HCT116 (cell line): ENCODE measurements around the gene STK40. TPM values are rescaled to one million over a fixed set of nuclear protein-coding genes. Genes with fewer than 3 reads are reported as not detected.

Source experiments
- ATAC-seq: fragments of 200-7000 bp; cut with Tn5 transposase; 2 replicates; pipeline ENCODE4 v1.9.1; 2020; ENCODE audit warnings: mild to moderate bottlenecking, moderate library complexity
- BruUV-seq: library from RNA; stranded (reverse); fragments of 400-500 nt; replicated peaks from 2 replicates; lab custom pipeline; 2021; lab: Mats Ljungman, UMichigan
- CTCF ChIA-PET: fragments of 300-600 bp; sonication (Branson Sonifier 250); formaldehyde crosslinking; loops from one replicate; lab custom pipeline; 2021; ENCODE audit warnings: antibody characterized with exemption; lab: Charles Lee
- POLR2A ChIA-PET: fragments of 300-600, 350-600 bp; sonication (Branson Sonifier 250); formaldehyde crosslinking; loops from one replicate; lab custom pipeline; 2021; ENCODE audit warnings: antibody characterized with exemption; lab: Charles Lee
- RAD21 ChIA-PET, 2 experiments: fragments of 300-600 bp; sonication (Branson Sonifier 250); formaldehyde crosslinking; loops; one replicate each; lab custom pipeline; 2023; ENCODE audit warnings: low total read pairs in 2 of 2; ENCODE audit not compliant: uncharacterized antibody in 2 of 2, unreplicated experiment in 2 of 2, low non-redundant PET in 1 of 2; lab: Charles Lee
- DNase-seq: peaks from one replicate; pipeline ENCODE4 v3.0.0-alpha.2; 2010; ENCODE audit warnings: low read depth, low spot score
- H2AFZ ChIP-seq: fragments of 200-600 bp; shearing (Covaris generic), sonication (generic); 2 replicates; pipeline ENCODE4 v1.6.1; 2017; ENCODE audit warnings: low read depth, mixed run types, mixed read lengths, antibody characterized with exemption, low read length; ENCODE audit not compliant: poor library complexity, severe bottlenecking
- H3K27ac ChIP-seq: 2 replicates; pipeline ENCODE4 v1.5.1; 2012; ENCODE audit warnings: low read depth, low read length
- H3K27me3 ChIP-seq: fragments of 200-600 bp; sonication (generic); 2 replicates; pipeline ENCODE4 v1.6.1; 2016; ENCODE audit warnings: mixed run types, low read length, mixed read lengths; ENCODE audit not compliant: insufficient read depth
- H3K36me3 ChIP-seq, 2 experiments: fragments of 200-500 bp in 1 of 2; fragments of 200-600 bp in 1 of 2; sonication (Bioruptor generic) in 1 of 2; sonication (generic) in 1 of 2; 2 replicates each; pipeline versions ENCODE4 v1.5.1 to v1.6.1; 2014 to 2016; ENCODE audit warnings: low read length in 2 of 2, inconsistent platforms in 1 of 2, mixed read lengths in 1 of 2, mixed run types in 1 of 2; ENCODE audit not compliant: insufficient read depth in 2 of 2, control insufficient read depth in 1 of 2
- H3K4me1 ChIP-seq, 2 experiments: fragments of 200-600 bp in 1 of 2; sonication (generic) in 1 of 2; 2 replicates each; pipeline versions ENCODE4 v1.5.1 to v1.6.1; 2012 to 2017; ENCODE audit warnings: low read length in 2 of 2, inconsistent platforms in 1 of 2, mild to moderate bottlenecking in 1 of 2, mixed read lengths in 1 of 2, mixed run types in 1 of 2, moderate library complexity in 1 of 2; ENCODE audit not compliant: insufficient read depth in 2 of 2, control insufficient read depth in 1 of 2
- H3K4me2 ChIP-seq: fragments of 200-600 bp; sonication (generic); 2 replicates; pipeline ENCODE4 v1.6.1; 2017; ENCODE audit warnings: mixed run types, low read length, mixed read lengths
- H3K4me3 ChIP-seq, 2 experiments: fragments of 200-600 bp in 1 of 2; sonication (generic) in 1 of 2; replicated peaks in 1 of 2; 2 replicates each; pipeline ENCODE4 v1.5.1; 2011 to 2016; ENCODE audit warnings: low read length in 2 of 2, control low read depth in 1 of 2, low read depth in 1 of 2, mild to moderate bottlenecking in 1 of 2, mixed read lengths in 1 of 2, mixed run types in 1 of 2
- H3K79me2 ChIP-seq: fragments of 200-600 bp; sonication (generic); 2 replicates; pipeline ENCODE4 v1.6.1; 2017; ENCODE audit warnings: mild to moderate bottlenecking, mixed run types, low read length, moderate library complexity, mixed read lengths; ENCODE audit not compliant: insufficient read depth
- H3K9ac ChIP-seq: fragments of 200-600 bp; sonication (generic); 2 replicates; pipeline ENCODE4 v1.6.1; 2016; ENCODE audit warnings: low read length, mixed read lengths
- H3K9me2 ChIP-seq: fragments of 200-600 bp; sonication (generic), shearing (Covaris generic); 2 replicates; pipeline ENCODE4 v1.6.1; 2017; ENCODE audit warnings: mixed run types, mild to moderate bottlenecking, moderate library complexity; ENCODE audit not compliant: insufficient read depth
- H3K9me3 ChIP-seq, 2 experiments: fragments of 200-500 bp in 1 of 2; fragments of 200-600 bp in 1 of 2; sonication (Bioruptor generic) in 1 of 2; sonication (generic) in 1 of 2; 2 replicates each; pipeline ENCODE4 v1.6.1; 2014 to 2017; ENCODE audit warnings: low read length in 2 of 2, mixed read lengths in 2 of 2, inconsistent platforms in 1 of 2, low read depth in 1 of 2, mild to moderate bottlenecking in 1 of 2, mixed run types in 1 of 2, moderate library complexity in 1 of 2; ENCODE audit not compliant: control insufficient read depth in 1 of 2, insufficient read depth in 1 of 2
- H4K20me1 ChIP-seq: fragments of 200-600 bp; sonication (generic), shearing (Covaris generic); 2 replicates; pipeline ENCODE4 v1.6.1; 2017; ENCODE audit warnings: mixed run types, mild to moderate bottlenecking, moderate library complexity; ENCODE audit not compliant: insufficient read depth
- CTCF ChIP-seq, 3 experiments: fragments of 200-600 bp in 1 of 3; sonication (generic) in 1 of 3; IDR thresholded peaks in 2 of 3; conservative IDR thresholded peaks in 1 of 3; 2 replicates each; pipeline ENCODE4 v1.5.1; 2012 to 2017; ENCODE audit warnings: low read depth in 2 of 3, low read length in 2 of 3, antibody characterized with exemption in 1 of 3, borderline replicate concordance in 1 of 3, control low read depth in 1 of 3, mild to moderate bottlenecking in 1 of 3, mixed read lengths in 1 of 3, mixed run types in 1 of 3, moderate library complexity in 1 of 3; ENCODE audit not compliant: insufficient read depth in 1 of 3
- ELF1 ChIP-seq: IDR thresholded peaks from 2 replicates; pipeline ENCODE4 v1.6.1; 2012; ENCODE audit warnings: low read depth, borderline replicate concordance
- EZH2 ChIP-seq: fragments of 200-600 bp; sonication (generic); IDR thresholded peaks from 2 replicates; pipeline ENCODE4 v1.6.1; 2017; ENCODE audit warnings: antibody characterized with exemption, mixed run types
- JUND ChIP-seq: IDR thresholded peaks from 2 replicates; pipeline ENCODE4 v1.6.1; 2012
- POLR2A ChIP-seq: IDR thresholded peaks from 2 replicates; pipeline ENCODE4 v1.7.0; 2011; ENCODE audit warnings: borderline replicate concordance; ENCODE audit not compliant: insufficient read depth, insufficient read length; ENCODE audit errors: extremely low read depth
- POLR2AphosphoS5 ChIP-seq: IDR thresholded peaks from 2 replicates; pipeline ENCODE4 v1.6.1; 2011; ENCODE audit warnings: mild to moderate bottlenecking, low read depth, low read length, moderate library complexity
- TCF7L2 ChIP-seq: IDR thresholded peaks from 2 replicates; pipeline ENCODE4 v1.7.0; 2011; ENCODE audit warnings: borderline replicate concordance, inconsistent platforms; ENCODE audit not compliant: insufficient read depth, insufficient read length; ENCODE audit errors: extremely low read depth
- YY1 ChIP-seq: IDR thresholded peaks from 2 replicates; pipeline ENCODE4 v1.6.1; 2011; ENCODE audit warnings: low read length, low read depth, moderate library complexity, mild to moderate bottlenecking; ENCODE audit not compliant: insufficient replicate concordance; ENCODE audit errors: extremely low read depth
- ZBTB33 ChIP-seq: IDR thresholded peaks from 2 replicates; pipeline ENCODE4 v1.6.1; 2011; ENCODE audit warnings: mild to moderate bottlenecking, low read length, moderate library complexity; ENCODE audit not compliant: insufficient replicate concordance; ENCODE audit errors: extremely low read depth
- ZNF274 ChIP-seq: fragments of 200-500 bp; sonication (Bioruptor generic); IDR thresholded peaks from 2 replicates; pipeline ENCODE4 v1.6.1; 2014; ENCODE audit warnings: mild to moderate bottlenecking, low read depth, low read length, inconsistent platforms
- intact Hi-C: fragments of 100-400 bp; cut with micrococcal nuclease; formaldehyde crosslinking; loops from 2 replicates; pipeline ENCODE4 v1.10.0; 2022
- total RNA-seq: library from RNA; stranded (reverse); gene quantifications from one replicate; pipeline ENCODE4 v1.2.1, GENCODE V29; 2021; ENCODE audit not compliant: unreplicated experiment

STK40 gene
- total RNA-seq, 1 experiment from 2014 or later = 33.9 TPM

GRCh38 chr1:36387141-36387949, 1.6 kb upstream of the STK40 start (continued):
- TF ChIP-seq ZNF274 (no peak), JUND (no peak), CTCF (IDR thresholded peaks at IDR 0.05 in 2 of 3, conservative IDR thresholded peaks at IDR 0.05 in 1 of 3; ENCODE audit: borderline replicate concordance in 1 of 3, insufficient read depth in 1 of 3, low read depth in 2 of 3, low read length in 2 of 3) (no peak), POLR2AphosphoS5 (no peak)

GRCh38 chr1:36386265-36387140, 779 bp upstream of the STK40 start:
- H4K20me1 ChIP-seq = no peaks in the 10 kb centered on the region
- H3K27me3 ChIP-seq = no peaks in the 10 kb centered on the region
- BruUV-seq = TSS peak; percentile 90
- RAD21 ChIA-PET = interaction anchor here (0.6 to 0.9 kb wide), 2 partner anchors 12 to 65 kb away, joined by 3 read pairs; partner anchors contain the start of gene LSM10 (in 1 of the 2)
- H3K27ac ChIP-seq = peak overlapping the region; percentile 89
- H3K79me2 ChIP-seq = peaks cover 39% of the 10 kb centered on the region
- peak overlapping the region; percentile 96 for H3K4me2 ChIP-seq
- H3K9ac ChIP-seq = peak overlapping the region; percentile 84
- intact Hi-C loops = loop anchor here (1.0 to 10.0 kb wide), 2 partner anchors 15 to 232 kb away; partner anchors contain the start of gene MAP7D1
- H3K4me3 ChIP-seq = peak overlapping the region; percentile 50 to 96
- no peaks in the 10 kb centered on the region for H3K9me3 ChIP-seq
- TF ChIP-seq YY1 (peak; percentile 82), TCF7L2 (peak; percentile 76), CTCF (IDR thresholded peaks at IDR 0.05 in 2 of 3, conservative IDR thresholded peaks at IDR 0.05 in 1 of 3; ENCODE audit: borderline replicate concordance in 1 of 3, insufficient read depth in 1 of 3, low read depth in 2 of 3, low read length in 2 of 3) (no peak), ZBTB33 (peak; percentile 73), EZH2 (no peak), ELF1 (no peak), POLR2AphosphoS5 (peak; percentile 95), POLR2A (peak; percentile 93)
- DNase-seq = peak; percentile 97
- POLR2A ChIA-PET = interaction anchor here (0.6 to 5.5 kb wide), 18 partner anchors 9 to 314 kb away, joined by 3 to 219 read pairs (median 4); partner anchors contain the start of genes EVA1B, LSM10, OSCP1 and SH3D21
- H2AFZ ChIP-seq = no peak overlapping the region
- CTCF ChIA-PET = interaction anchor here (0.9 to 1.8 kb wide), 6 partner anchors 10 to 237 kb away, joined by 3 to 7 read pairs (median 4); partner anchors contain the start of genes LSM10, OSCP1 and TRAPPC3
- H3K4me1 ChIP-seq = peaks cover 16 to 32% of the 10 kb centered on the region in 2 experiments
- peak; percentile 70 for ATAC-seq
- peaks cover 2 to 9% of the 10 kb centered on the region in 2 experiments; a peak in 2 of 4 replicates for H3K36me3 ChIP-seq
- no peaks in the 10 kb centered on the region for H3K9me2 ChIP-seq
